ENCODE results near the gene DNAJC5. TPM values are rescaled to one million over a fixed set of nuclear protein-coding genes. Genes with fewer than 3 reads are reported as not detected.

Gene DNAJC5
- total RNA-seq, 2 experiments from 2014 or later: 19.4 to 19.5 TPM

GRCh38 chr20:63982937-63983336, 88.0 kb downstream of the DNAJC5 start:
- H3K4me1 Mint-ChIP-seq (ENCODE audit: low read depth): peaks cover 35% of the 10 kb centered on the region

More at GRCh38 chr20:63982937-63983336, 88.0 kb downstream of the DNAJC5 start:
- Mint-ChIP-seq H3K9me3 (no peaks in the 10 kb centered on the region), H3K27me3 (ENCODE audit: low read depth) (no peaks in the 10 kb centered on the region), H3K4me3 (no peak overlapping the region), H3K36me3 (ENCODE audit: low read depth) (peaks cover 23% of the 10 kb centered on the region), H3K27ac (no peak overlapping the region)
- CTCF ChIA-PET: interaction anchor here (1.6 kb wide), 1 partner anchor 56 kb away, joined by 8 read pairs; no protein-coding TSS in a partner anchor
- intact Hi-C loops (cut with micrococcal nuclease): loop anchor here (10.0 kb wide), 1 partner anchor 768 kb away; the partner anchor contains the start of gene YTHDF1
- DNase-seq: no peak

Small RNA genes within 50 kb of the gene (microRNA-seq; reads per million reads assigned to microRNA genes)
- gene MIR1914 (ENCODE audit: borderline microRNAs expressed, borderline replicate concordance) (2.7 reads per million), gene MIR647 (ENCODE audit: borderline microRNAs expressed, borderline replicate concordance) (not detected), gene MIR941-1 (ENCODE audit: borderline microRNAs expressed, borderline replicate concordance) (not detected), gene MIR941-2 (ENCODE audit: borderline microRNAs expressed, borderline replicate concordance) (not detected), gene MIR941-3 (ENCODE audit: borderline microRNAs expressed, borderline replicate concordance) (not detected), gene MIR941-4 (ENCODE audit: borderline microRNAs expressed, borderline replicate concordance) (not detected), gene MIR941-5 (ENCODE audit: borderline microRNAs expressed, borderline replicate concordance) (not detected)

Other genes starting within 250 kb of the DNAJC5 start
- gene STMN3, start 241.7 kb upstream of the DNAJC5 start, total RNA-seq: 1 to 10 TPM; 6.7 to 7.3 TPM
- gene RTEL1, start 236.8 kb upstream of the DNAJC5 start, total RNA-seq: 10 to 100 TPM; 33.6 to 34.8 TPM
- not detected for gene TNFRSF6B, start 198.5 kb upstream of the DNAJC5 start, total RNA-seq
- 10 to 100 TPM; 45.6 to 49.2 TPM for gene ARFRP1, start 187.2 kb upstream of the DNAJC5 start, total RNA-seq
- gene ZGPAT, start 187.1 kb upstream of the DNAJC5 start, total RNA-seq: 10 to 100 TPM; 15.3 to 18.0 TPM
- gene LIME1, start 158.5 kb upstream of the DNAJC5 start, total RNA-seq: 1 to 10 TPM; 3.1 to 4.1 TPM
- 10 to 100 TPM; 22.4 to 24.8 TPM for gene SLC2A4RG, start 155.3 kb upstream of the DNAJC5 start, total RNA-seq
- under 1 TPM; 0.17 to 0.20 TPM for gene ZBTB46, start 63.9 kb upstream of the DNAJC5 start, total RNA-seq
- gene ABHD16B, start 33.6 kb upstream of the DNAJC5 start, total RNA-seq: not detected
- 10 to 100 TPM; 38.2 to 38.9 TPM for gene TPD52L2, start 29.9 kb upstream of the DNAJC5 start, total RNA-seq
- gene UCKL1, start 61.3 kb downstream of the DNAJC5 start, total RNA-seq: 10 to 100 TPM; 23.3 to 23.9 TPM
- 1 to 10 TPM; 7.9 to 8.3 TPM for gene ZNF512B, start 74.8 kb downstream of the DNAJC5 start, total RNA-seq
- gene SAMD10, start 84.5 kb downstream of the DNAJC5 start, total RNA-seq: 10 to 100 TPM; 20.5 to 21.8 TPM
- 10 to 100 TPM; 39.4 to 40.2 TPM for gene PRPF6, start 86.0 kb downstream of the DNAJC5 start, total RNA-seq
- gene C20orf204, start 141.1 kb downstream of the DNAJC5 start, total RNA-seq: 1 to 10 TPM; 1.1 to 1.7 TPM
- gene SOX18, start 154.5 kb downstream of the DNAJC5 start, total RNA-seq: not detected
- 10 to 100 TPM; 16.7 to 18.2 TPM for gene TCEA2, start 168.1 kb downstream of the DNAJC5 start, total RNA-seq
- gene RGS19, start 184.4 kb downstream of the DNAJC5 start, total RNA-seq: 10 to 100 TPM; 20.6 to 23.5 TPM
- under 1 TPM; 0.45 to 0.47 TPM for gene OPRL1, start 185.0 kb downstream of the DNAJC5 start, total RNA-seq
- under 1 TPM; 0.33 to 0.62 TPM for gene LKAAEAR1, start 189.3 kb downstream of the DNAJC5 start, total RNA-seq
- not detected for gene NPBWR2, start 212.4 kb downstream of the DNAJC5 start, total RNA-seq